ENCODE measurements around the gene TEX19. TPM values are rescaled to one million over a fixed set of nuclear protein-coding genes. Genes with fewer than 3 reads are reported as not detected.

The TEX19 gene
- total and polyA plus RNA-seq, 2 experiments from 2014 or later, result 0.10 to 0.66 TPM

DNA sequence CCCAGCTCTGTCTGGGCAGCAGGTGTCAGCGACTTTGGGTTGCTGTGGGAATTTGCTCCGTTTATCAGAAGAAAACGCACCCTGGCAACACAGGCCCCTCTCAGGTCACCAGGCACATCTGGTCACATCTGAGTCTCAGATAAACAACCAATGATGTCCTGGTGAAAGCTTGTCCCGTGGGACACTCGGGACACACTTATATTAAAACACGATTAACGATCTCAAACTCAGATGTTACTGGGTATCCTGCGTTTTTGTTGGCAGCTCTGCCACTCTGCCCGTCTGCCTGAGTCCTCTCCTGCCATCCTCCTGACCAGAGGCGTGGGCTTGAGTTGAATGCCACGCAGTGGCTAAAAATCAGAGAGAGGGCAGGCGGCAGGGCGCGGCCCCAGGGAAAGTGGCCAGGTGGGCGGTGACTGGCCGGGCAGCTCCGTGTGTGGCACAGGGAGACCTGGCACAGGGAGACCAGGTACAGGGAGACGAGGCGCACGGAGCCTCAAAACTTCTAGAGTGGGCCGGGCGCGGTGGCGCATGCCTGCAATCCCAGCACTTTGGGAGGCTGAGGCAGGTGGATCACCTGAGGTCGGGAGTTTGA, 27.6 kb upstream of the TEX19 start:
- no peaks in the 10 kb centered on the region for H3K9me3 Mint-ChIP-seq
- H3K27ac Mint-ChIP-seq, result no peak overlapping the region
- no peak overlapping the region for H3K4me3 Mint-ChIP-seq
- no peaks in the 10 kb centered on the region; the same call in 2 of the 3 replicates for H3K36me3 Mint-ChIP-seq (ENCODE audit: low read depth)
- Histone ChIP-seq H3K4me1 (ENCODE audit: insufficient read depth) (peaks cover 5% of the 10 kb centered on the region; the same call in 1 of the 2 replicates), H3K36me3 (ENCODE audit: insufficient read depth) (no peaks in the 10 kb centered on the region), H2AFZ (no peak overlapping the region), H3K27me3 (ENCODE audit: insufficient read depth) (peaks cover 49% of the 10 kb centered on the region), H3F3A (replicated peaks; ENCODE audit: low read depth) (no peaks in the 10 kb centered on the region), H3K4me2 (no peak overlapping the region), H3K4me3 (no peak overlapping the region), H3K27ac (ENCODE audit: low read depth) (no peak overlapping the region), H3K9me2 (ENCODE audit: insufficient read depth) (no peaks in the 10 kb centered on the region), H4K20me1 (replicated peaks; ENCODE audit: insufficient read depth) (no peaks in the 10 kb centered on the region), H3K79me2 (replicated peaks; ENCODE audit: insufficient read depth) (no peaks in the 10 kb centered on the region)
- H3K27me3 Mint-ChIP-seq (ENCODE audit: insufficient read depth, low read depth, poor library complexity), result peaks cover 55% of the 10 kb centered on the region
- peaks cover 29% of the 10 kb centered on the region for H3K4me1 Mint-ChIP-seq
- TF ChIP-seq, protein P1, sequence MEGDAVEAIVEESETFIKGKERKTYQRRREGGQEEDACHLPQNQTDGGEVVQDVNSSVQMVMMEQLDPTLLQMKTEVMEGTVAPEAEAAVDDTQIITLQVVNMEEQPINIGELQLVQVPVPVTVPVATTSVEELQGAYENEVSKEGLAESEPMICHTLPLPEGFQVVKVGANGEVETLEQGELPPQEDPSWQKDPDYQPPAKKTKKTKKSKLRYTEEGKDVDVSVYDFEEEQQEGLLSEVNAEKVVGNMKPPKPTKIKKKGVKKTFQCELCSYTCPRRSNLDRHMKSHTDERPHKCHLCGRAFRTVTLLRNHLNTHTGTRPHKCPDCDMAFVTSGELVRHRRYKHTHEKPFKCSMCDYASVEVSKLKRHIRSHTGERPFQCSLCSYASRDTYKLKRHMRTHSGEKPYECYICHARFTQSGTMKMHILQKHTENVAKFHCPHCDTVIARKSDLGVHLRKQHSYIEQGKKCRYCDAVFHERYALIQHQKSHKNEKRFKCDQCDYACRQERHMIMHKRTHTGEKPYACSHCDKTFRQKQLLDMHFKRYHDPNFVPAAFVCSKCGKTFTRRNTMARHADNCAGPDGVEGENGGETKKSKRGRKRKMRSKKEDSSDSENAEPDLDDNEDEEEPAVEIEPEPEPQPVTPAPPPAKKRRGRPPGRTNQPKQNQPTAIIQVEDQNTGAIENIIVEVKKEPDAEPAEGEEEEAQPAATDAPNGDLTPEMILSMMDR (conservative IDR thresholded peaks at IDR 0.05; ENCODE audit: low read depth in 2 of 2), result no peak
- TF ChIP-seq EZH2phosphoT487 (IDR thresholded peaks at IDR 0.05; ENCODE audit: unreplicated experiment) (no peak), NANOG (IDR thresholded peaks at IDR 0.05; ENCODE audit: borderline replicate concordance) (no peak), ZNF331 (CRISPR knock-in tag; IDR thresholded peaks at IDR 0.05; ENCODE audit: low read depth) (no peak), ZNF114 (CRISPR knock-in tag; IDR thresholded peaks at IDR 0.05) (no peak), CREB1 (CRISPR knock-in tag; IDR thresholded peaks at IDR 0.05; ENCODE audit: low read depth) (no peak), STAT1 (IDR thresholded peaks at IDR 0.05; ENCODE audit: unreplicated experiment) (no peak), EZH2 (IDR thresholded peaks at IDR 0.05; ENCODE audit: low read depth, unreplicated experiment) (no peak), POLR2AphosphoS5 (IDR thresholded peaks at IDR 0.05; ENCODE audit: low read depth) (no peak), JUNB (IDR thresholded peaks at IDR 0.05; ENCODE audit: unreplicated experiment) (no peak)
- TF ChIP-seq, protein P2, sequence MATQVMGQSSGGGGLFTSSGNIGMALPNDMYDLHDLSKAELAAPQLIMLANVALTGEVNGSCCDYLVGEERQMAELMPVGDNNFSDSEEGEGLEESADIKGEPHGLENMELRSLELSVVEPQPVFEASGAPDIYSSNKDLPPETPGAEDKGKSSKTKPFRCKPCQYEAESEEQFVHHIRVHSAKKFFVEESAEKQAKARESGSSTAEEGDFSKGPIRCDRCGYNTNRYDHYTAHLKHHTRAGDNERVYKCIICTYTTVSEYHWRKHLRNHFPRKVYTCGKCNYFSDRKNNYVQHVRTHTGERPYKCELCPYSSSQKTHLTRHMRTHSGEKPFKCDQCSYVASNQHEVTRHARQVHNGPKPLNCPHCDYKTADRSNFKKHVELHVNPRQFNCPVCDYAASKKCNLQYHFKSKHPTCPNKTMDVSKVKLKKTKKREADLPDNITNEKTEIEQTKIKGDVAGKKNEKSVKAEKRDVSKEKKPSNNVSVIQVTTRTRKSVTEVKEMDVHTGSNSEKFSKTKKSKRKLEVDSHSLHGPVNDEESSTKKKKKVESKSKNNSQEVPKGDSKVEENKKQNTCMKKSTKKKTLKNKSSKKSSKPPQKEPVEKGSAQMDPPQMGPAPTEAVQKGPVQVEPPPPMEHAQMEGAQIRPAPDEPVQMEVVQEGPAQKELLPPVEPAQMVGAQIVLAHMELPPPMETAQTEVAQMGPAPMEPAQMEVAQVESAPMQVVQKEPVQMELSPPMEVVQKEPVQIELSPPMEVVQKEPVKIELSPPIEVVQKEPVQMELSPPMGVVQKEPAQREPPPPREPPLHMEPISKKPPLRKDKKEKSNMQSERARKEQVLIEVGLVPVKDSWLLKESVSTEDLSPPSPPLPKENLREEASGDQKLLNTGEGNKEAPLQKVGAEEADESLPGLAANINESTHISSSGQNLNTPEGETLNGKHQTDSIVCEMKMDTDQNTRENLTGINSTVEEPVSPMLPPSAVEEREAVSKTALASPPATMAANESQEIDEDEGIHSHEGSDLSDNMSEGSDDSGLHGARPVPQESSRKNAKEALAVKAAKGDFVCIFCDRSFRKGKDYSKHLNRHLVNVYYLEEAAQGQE (IDR thresholded peaks at IDR 0.05; ENCODE audit: unreplicated experiment), result no peak
- TF ChIP-seq, protein P3, sequence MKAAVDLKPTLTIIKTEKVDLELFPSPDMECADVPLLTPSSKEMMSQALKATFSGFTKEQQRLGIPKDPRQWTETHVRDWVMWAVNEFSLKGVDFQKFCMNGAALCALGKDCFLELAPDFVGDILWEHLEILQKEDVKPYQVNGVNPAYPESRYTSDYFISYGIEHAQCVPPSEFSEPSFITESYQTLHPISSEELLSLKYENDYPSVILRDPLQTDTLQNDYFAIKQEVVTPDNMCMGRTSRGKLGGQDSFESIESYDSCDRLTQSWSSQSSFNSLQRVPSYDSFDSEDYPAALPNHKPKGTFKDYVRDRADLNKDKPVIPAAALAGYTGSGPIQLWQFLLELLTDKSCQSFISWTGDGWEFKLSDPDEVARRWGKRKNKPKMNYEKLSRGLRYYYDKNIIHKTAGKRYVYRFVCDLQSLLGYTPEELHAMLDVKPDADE (IDR thresholded peaks at IDR 0.05), result no peak
- TF ChIP-seq, protein P4, sequence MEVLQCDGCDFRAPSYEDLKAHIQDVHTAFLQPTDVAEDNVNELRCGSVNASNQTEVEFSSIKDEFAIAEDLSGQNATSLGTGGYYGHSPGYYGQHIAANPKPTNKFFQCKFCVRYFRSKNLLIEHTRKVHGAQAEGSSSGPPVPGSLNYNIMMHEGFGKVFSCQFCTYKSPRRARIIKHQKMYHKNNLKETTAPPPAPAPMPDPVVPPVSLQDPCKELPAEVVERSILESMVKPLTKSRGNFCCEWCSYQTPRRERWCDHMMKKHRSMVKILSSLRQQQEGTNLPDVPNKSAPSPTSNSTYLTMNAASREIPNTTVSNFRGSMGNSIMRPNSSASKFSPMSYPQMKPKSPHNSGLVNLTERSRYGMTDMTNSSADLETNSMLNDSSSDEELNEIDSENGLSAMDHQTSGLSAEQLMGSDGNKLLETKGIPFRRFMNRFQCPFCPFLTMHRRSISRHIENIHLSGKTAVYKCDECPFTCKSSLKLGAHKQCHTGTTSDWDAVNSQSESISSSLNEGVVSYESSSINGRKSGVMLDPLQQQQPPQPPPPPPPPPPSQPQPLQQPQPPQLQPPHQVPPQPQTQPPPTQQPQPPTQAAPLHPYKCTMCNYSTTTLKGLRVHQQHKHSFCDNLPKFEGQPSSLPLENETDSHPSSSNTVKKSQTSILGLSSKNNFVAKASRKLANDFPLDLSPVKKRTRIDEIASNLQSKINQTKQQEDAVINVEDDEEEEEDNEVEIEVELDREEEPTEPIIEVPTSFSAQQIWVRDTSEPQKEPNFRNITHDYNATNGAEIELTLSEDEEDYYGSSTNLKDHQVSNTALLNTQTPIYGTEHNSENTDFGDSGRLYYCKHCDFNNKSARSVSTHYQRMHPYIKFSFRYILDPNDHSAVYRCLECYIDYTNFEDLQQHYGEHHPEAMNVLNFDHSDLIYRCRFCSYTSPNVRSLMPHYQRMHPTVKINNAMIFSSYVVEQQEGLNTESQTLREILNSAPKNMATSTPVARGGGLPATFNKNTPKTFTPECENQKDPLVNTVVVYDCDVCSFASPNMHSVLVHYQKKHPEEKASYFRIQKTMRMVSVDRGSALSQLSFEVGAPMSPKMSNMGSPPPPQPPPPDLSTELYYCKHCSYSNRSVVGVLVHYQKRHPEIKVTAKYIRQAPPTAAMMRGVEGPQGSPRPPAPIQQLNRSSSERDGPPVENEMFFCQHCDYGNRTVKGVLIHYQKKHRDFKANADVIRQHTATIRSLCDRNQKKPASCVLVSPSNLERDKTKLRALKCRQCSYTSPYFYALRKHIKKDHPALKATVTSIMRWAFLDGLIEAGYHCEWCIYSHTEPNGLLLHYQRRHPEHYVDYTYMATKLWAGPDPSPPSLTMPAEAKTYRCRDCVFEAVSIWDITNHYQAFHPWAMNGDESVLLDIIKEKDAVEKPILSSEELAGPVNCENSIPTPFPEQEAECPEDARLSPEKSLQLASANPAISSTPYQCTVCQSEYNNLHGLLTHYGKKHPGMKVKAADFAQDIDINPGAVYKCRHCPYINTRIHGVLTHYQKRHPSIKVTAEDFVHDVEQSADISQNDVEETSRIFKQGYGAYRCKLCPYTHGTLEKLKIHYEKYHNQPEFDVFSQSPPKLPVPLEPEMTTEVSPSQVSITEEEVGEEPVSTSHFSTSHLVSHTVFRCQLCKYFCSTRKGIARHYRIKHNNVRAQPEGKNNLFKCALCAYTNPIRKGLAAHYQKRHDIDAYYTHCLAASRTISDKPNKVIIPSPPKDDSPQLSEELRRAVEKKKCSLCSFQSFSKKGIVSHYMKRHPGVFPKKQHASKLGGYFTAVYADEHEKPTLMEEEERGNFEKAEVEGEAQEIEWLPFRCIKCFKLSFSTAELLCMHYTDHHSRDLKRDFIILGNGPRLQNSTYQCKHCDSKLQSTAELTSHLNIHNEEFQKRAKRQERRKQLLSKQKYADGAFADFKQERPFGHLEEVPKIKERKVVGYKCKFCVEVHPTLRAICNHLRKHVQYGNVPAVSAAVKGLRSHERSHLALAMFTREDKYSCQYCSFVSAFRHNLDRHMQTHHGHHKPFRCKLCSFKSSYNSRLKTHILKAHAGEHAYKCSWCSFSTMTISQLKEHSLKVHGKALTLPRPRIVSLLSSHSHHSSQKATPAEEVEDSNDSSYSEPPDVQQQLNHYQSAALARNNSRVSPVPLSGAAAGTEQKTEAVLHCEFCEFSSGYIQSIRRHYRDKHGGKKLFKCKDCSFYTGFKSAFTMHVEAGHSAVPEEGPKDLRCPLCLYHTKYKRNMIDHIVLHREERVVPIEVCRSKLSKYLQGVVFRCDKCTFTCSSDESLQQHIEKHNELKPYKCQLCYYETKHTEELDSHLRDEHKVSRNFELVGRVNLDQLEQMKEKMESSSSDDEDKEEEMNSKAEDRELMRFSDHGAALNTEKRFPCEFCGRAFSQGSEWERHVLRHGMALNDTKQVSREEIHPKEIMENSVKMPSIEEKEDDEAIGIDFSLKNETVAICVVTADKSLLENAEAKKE (CRISPR knock-in tag; IDR thresholded peaks at IDR 0.05), result no peak
- ATAC-seq, result no peak
- DNase-seq (ENCODE audit: low spot score), result no peak

Data from GM23338 (cell line).